GM12801 (cell line): ENCODE measurements around the gene RXRB.

ENCODE experiments used
- TF ChIP-seq, protein P1 (sequence below): IDR thresholded peaks from one replicate; pipeline ENCODE4 v1.5.1; 2011; ENCODE audit warnings: control low read depth; ENCODE audit not compliant: insufficient read length; ENCODE audit errors: extremely low read depth

Gene RXRB

GRCh38 chr6:33169291-33170175 lies 30.9 kb downstream of the RXRB start:
- TF ChIP-seq, protein P1, sequence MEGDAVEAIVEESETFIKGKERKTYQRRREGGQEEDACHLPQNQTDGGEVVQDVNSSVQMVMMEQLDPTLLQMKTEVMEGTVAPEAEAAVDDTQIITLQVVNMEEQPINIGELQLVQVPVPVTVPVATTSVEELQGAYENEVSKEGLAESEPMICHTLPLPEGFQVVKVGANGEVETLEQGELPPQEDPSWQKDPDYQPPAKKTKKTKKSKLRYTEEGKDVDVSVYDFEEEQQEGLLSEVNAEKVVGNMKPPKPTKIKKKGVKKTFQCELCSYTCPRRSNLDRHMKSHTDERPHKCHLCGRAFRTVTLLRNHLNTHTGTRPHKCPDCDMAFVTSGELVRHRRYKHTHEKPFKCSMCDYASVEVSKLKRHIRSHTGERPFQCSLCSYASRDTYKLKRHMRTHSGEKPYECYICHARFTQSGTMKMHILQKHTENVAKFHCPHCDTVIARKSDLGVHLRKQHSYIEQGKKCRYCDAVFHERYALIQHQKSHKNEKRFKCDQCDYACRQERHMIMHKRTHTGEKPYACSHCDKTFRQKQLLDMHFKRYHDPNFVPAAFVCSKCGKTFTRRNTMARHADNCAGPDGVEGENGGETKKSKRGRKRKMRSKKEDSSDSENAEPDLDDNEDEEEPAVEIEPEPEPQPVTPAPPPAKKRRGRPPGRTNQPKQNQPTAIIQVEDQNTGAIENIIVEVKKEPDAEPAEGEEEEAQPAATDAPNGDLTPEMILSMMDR, result no peak

DNA sequence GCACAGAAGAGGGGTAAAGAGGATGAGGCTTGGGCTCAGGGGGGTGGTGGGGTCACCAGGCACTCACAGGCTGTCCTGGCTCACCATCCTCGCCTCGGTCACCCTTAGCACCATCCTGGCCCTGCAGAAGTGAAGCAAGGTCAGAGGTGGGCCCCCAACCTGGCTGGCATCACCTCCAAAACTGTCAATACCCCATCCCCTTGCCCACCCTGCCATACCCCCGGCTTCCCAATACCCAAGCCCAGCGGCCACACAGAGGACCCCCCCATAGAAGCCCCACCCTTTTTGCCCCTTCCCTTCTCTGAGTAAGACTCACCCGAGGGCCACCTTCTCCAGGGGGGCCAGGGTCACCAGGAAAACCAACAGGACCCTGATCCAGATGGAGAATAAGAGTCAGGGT lies 31.8 kb downstream of the RXRB start:
- TF ChIP-seq, protein P1, result no peak

DNA sequence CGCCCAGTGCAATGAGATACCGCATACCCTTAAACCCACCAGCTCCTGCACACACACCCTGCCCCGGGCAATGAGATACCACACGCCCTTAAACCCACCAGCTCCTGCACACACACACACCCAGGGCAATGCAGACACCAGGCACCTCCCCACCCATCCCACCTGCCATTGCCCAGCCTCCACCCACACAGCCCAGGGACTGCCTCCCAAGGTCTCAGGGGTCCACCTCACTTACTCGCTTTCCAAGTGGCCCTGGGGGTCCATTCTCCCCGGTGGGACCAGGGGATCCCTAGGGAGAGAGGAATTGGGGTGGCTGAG lies 32.2 kb downstream of the RXRB start:
- TF ChIP-seq, protein P1, result no peak

DNA sequence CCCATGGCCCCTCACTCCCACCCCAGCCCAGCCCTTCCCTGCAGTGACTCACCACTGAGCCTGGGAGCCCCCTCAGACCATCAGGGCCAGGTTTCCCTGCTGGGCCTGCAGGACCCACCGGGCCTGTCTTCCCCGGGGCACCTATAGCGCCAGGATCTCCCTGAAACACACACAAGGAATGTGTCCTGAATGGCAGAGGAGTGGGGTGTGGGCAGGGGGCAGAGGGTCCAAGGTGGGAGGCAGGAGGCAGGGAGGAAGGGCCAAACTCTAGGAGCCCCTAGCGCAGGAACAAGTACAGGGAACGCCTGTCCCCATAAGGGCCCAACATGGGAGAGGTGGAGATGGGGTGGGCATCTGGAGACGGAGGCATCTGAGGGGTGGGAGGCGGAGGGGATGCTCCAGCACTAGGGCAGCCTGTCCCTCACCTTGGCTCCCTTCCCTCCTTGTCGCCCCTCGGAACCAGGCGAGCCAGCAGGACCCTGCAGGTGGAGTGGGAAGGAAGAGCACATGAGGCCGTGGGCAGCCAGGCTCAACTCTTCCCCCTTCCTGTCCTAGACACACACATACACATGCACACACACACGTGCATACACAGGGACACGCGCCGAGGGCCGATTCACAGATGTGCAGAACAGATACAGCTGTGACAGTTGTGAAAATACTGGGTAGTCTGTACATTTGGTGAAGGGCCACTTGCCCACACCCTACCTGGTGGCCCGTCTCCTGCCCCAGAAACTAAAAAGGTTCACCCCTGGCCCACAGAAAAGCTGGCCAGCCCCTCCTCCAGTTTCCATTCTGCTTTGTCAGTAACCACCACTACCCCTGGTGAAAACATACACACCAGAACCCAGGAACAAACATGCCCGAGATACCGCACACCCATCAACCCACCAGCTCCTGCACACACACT lies 32.8 kb downstream of the RXRB start:
- TF ChIP-seq, protein P1, result no peak

DNA sequence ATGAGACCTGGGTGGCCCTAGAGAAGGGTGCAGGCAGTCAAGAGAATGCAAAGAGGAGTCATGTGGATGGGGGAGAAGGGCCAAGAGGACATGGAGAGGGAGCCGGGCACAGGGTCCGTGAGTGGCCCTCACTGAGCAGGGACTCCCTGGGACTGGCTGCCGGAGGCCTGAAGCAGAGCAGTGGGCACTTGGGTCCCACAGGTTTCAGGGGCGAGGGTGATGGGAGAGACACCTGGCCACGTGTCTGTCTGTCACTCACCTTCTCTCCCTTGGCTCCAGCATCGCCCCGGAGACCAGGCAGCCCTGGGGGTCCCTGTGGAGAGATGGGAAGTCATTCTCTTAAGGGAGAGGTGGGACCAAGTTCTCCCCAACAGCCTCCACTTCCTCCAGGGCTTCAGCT lies 33.7 kb downstream of the RXRB start:
- TF ChIP-seq, protein P1, result no peak

DNA sequence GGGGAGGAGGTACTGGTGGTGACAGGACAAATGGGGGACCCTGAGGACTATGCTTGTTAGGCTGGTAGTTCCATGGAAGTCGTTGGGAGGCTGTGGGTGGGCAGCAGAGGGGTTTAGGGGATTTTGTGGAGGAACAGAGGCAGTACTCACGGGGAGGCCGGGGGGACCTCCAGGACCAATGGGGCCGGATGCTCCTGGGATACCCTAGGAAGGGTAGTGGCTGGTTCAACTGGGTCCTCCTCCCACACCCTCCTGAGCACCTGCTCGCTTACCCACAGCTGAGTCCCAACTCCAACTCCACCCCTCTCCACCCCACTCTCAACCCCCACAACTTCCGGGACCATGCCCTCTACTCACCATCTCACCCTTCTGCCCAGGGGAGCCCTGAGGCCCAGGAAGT lies 34.1 kb downstream of the RXRB start:
- TF ChIP-seq, protein P1, result no peak

DNA sequence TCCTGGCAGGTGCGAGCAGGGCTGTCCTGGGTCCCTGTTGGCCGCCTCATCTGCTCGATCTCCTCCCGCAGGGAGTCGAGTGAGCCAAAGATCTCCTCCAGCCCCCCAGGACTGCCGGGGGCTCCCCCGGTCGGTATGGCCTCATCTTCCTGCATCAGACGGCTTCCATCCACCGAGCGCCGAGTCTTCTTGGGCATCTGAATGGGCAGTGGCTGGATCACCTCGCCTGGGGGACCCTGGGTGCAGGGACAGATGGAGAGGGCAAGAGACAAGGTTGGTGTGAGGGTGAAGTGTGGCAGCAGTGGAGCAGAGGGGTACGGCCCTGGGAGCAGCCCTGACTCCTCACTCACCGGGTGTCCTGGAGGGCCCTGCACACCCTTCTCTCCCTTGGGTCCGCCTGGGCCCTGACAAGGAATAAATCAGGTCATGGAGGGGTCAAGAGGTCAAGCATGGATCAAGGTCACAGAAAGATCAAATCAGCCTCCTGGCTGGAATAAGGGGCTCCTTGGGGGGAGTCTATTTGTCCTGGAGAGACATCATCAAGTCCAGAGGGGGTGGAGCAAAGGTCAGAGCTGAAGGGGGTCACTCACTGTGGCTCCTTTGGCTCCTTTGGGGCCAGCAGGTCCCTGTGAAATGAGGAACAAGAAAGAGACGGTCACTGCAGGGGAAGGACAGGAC lies 34.7 kb downstream of the RXRB start:
- TF ChIP-seq, protein P1, result no peak
